Kidney epithelial cell (primary cell): ENCODE measurements around the gene ZNF181. TPM values are rescaled to one million over a fixed set of nuclear protein-coding genes. Genes with fewer than 3 reads are reported as not detected.
"Not testable (repeated sequence)": the region's sequence is repeated elsewhere in the genome, so short reads cannot be mapped to it uniquely, and the experiment has no call there.

ENCODE experiments used
- DNase-seq: peaks from one replicate; pipeline ENCODE4 v3.0.0-alpha.2; 2010; ENCODE audit warnings: low read depth
- H3K27me3 ChIP-seq: 2 replicates; pipeline ENCODE4 v1.6.0; 2011; ENCODE audit warnings: low read length; ENCODE audit not compliant: control insufficient read depth, insufficient read depth
- H3K36me3 ChIP-seq: 2 replicates; pipeline ENCODE4 v1.5.1; 2011; ENCODE audit warnings: low read length; ENCODE audit not compliant: control insufficient read depth, insufficient read depth
- H3K4me3 ChIP-seq: 2 replicates; pipeline ENCODE4 v1.5.1; 2011; ENCODE audit warnings: low read depth, mild to moderate bottlenecking, control low read depth, low read length
- total RNA-seq: library from RNA; depleted of rRNA; stranded (reverse); fragments of >200 nt; gene quantifications from 2 replicates; pipeline ENCODE4 v1.2.3, GENCODE V29; 2015
- TF ChIP-seq, protein P1 (sequence below): IDR thresholded peaks from 2 replicates; pipeline ENCODE4 v1.5.1; 2011; ENCODE audit warnings: mild to moderate bottlenecking, moderate library complexity, low read length, control low read depth, inconsistent platforms; ENCODE audit not compliant: insufficient read depth, poor library complexity, severe bottlenecking

ZNF181 gene
- total RNA-seq, result 14.3 and 21.1 TPM in 2 replicates

DNA sequence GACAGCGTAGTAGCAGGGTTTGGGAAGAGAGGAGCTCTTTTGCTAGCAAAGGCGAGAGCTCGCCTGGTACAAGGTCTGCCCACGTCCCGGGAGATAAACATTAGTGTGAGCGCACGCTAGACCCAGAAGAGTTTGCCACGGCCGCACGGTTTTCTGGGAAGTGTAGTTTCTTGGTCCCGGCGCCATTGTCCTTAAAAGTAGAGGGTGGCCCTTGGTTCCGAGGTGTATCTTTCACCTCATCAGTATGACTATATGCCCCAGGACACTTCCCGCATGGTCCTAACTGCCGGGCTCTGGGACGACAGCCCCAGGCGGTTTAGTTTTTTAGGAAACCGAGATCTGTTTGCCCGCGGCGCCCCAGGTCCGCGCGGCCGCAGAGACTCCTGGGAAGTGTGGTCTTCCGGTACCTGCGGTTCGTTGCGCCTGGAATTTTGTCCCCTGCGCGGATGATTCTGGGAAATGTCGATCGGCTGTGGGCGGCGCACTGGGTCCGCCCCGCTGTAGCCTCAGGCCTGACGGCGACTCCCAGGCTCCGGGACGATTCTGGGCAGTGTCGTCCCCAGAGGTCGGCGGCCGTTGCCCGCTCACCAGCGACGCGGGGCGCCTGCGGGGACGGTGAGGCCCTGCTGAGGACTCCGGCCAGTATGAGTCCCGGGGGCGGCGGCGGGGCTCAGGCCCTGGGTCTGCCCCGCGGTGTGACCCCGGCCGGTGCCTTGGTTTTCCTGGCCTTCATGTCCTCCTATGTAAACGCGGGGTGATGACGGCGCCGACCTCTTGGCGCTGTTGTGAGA, at the start of gene ZNF181:
Gene ZNF181, plus strand, starts transcription at position 498 of the 791 bp plus-strand sequence. CDS start 795 bp downstream, outside the sequence.
- TF ChIP-seq, protein P1, sequence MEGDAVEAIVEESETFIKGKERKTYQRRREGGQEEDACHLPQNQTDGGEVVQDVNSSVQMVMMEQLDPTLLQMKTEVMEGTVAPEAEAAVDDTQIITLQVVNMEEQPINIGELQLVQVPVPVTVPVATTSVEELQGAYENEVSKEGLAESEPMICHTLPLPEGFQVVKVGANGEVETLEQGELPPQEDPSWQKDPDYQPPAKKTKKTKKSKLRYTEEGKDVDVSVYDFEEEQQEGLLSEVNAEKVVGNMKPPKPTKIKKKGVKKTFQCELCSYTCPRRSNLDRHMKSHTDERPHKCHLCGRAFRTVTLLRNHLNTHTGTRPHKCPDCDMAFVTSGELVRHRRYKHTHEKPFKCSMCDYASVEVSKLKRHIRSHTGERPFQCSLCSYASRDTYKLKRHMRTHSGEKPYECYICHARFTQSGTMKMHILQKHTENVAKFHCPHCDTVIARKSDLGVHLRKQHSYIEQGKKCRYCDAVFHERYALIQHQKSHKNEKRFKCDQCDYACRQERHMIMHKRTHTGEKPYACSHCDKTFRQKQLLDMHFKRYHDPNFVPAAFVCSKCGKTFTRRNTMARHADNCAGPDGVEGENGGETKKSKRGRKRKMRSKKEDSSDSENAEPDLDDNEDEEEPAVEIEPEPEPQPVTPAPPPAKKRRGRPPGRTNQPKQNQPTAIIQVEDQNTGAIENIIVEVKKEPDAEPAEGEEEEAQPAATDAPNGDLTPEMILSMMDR, result no peak

DNA sequence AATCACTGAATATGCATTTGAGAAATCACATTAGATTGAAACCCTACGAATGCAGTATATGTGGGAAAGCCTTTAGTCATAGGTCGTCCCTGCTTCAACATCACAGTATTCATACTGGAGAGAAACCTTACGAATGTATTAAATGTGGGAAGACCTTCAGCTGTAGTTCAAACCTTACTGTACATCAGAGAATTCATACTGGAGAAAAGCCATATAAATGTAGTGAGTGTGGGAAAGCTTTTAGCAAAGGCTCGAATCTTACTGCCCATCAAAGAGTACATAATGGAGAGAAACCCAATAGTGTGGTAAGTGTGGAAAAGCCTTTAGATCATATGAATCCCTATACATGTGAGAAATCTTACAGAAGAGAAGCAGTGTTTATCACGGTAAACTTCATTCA, 48.8 kb upstream of the ZNF181 start:
- not testable (repeated sequence) for H3K36me3 ChIP-seq, H3K27me3 ChIP-seq, H3K4me3 ChIP-seq, DNase-seq

More for the DNA sequence above, at the start of gene ZNF181:
- H3K27me3 ChIP-seq, result no peaks in the 10 kb centered on the region
- peak within 1 kb of the TSS; percentile 61 for H3K4me3 ChIP-seq
- H3K36me3 ChIP-seq, result peaks cover 2% of the 10 kb centered on the region
- DNase-seq, result peak; percentile 50

DNA sequence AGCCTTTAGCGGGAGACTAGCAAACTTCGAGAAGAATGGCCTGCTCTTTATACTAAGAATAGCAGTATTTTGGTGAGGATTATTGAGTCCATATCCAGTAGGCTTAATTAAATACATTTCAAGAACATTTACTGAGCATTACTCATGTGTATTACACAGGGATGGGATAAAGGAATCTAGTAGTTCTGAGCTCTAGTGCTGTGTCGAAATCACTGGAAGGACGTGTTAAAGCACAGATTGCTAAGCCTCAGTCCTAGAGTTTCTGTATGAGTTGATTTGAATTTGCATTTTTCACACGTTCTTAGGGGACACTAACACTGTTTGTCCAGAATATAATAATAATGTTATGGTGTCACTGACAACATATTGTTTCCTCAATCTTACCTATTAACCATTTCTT, 47.6 kb upstream of the ZNF181 start:
- TF ChIP-seq, protein P1, result no peak
- Histone ChIP-seq H3K27me3 (no peaks in the 10 kb centered on the region), H3K4me3 (no peak overlapping the region), H3K36me3 (no peaks in the 10 kb centered on the region)
- no peak for DNase-seq

DNA sequence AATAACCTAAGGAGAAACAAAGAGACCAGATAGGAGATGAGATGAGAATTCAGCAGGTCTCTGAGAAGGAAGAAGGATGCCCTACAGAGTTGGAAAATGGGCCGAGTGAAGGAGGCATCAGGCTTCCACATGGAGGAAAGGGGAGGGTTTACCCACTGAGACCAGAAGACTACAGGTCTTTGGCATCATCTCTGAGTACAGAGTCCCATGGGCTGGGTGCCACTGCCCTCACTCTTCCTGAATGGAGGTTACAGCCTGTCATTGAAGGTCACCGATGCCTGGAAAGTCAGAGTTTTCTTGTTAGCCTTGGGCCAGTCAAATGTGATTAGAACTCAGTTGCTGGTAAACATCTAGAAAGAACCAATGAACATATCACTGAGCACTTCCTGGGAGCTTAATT, 46.7 kb upstream of the ZNF181 start:
- TF ChIP-seq, protein P1, result no peak

DNA sequence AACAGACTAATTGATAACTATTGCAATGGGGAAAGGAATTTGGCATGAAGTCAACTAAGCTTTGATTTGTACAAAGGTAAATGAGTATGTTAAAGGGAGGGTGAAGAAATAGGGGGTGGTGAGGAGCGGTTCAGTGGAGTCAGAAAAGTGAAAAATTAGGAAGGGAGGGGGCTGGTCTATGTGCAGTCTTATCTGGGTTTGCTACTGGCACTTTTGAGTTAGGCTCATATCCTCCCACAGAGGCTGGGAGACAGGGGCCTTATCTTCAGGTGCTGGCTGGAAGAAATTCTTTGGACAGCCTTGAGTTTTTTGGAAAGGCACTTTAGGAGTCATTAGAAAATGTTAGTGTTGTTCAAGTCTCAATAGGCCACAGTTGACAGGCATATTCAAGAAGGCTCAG, 45.5 kb upstream of the ZNF181 start:
- TF ChIP-seq, protein P1, result no peak
- DNase-seq, result no peak
- H3K4me3 ChIP-seq, result no peak overlapping the region

More for the DNA sequence above, 46.7 kb upstream of the ZNF181 start:
- Histone ChIP-seq H3K4me3 (no peak overlapping the region), H3K27me3 (no peaks in the 10 kb centered on the region), H3K36me3 (no peaks in the 10 kb centered on the region)
- no peak for DNase-seq

DNA sequence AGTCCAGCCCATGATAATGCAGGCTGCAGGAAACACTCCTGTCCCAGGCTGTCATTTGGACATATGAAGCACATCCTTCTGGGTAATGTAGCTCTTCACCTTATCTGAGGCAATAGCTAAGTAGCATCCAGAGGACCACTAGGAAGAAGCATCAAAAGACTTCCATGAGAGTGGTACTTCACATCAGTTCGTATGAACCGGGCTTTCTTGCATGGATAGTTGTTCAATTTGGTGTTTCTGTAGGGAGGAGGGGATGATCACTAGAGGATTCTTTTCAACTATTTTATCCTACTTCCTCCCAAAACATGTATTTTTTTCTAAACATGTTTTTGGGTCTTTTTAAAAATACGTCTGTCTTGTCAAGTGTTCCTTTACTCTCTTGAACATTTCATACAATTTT, 43.7 kb upstream of the ZNF181 start:
- Histone ChIP-seq H3K36me3 (no peaks in the 10 kb centered on the region), H3K4me3 (no peak overlapping the region), H3K27me3 (no peaks in the 10 kb centered on the region)
- no peak for DNase-seq
- TF ChIP-seq, protein P1, result no peak

More for the DNA sequence above, 45.5 kb upstream of the ZNF181 start:
- Histone ChIP-seq H3K36me3 (no peaks in the 10 kb centered on the region), H3K27me3 (no peaks in the 10 kb centered on the region)
